Neural cell (in vitro differentiated cells): ENCODE data around the gene LRRC18.

Source experiments
- EZH2 ChIP-seq: fragments of 200-600, 300-800 bp; shearing (Covaris generic), sonication (generic); IDR thresholded peaks from 2 replicates; pipeline ENCODE4 v1.6.1; 2014; ENCODE audit warnings: antibody characterized with exemption, low read length, borderline replicate concordance, mild to moderate bottlenecking; ENCODE audit not compliant: insufficient read depth, poor library complexity, severe bottlenecking
- POLR2AphosphoS5 ChIP-seq: IDR thresholded peaks from 2 replicates; pipeline ENCODE4 v1.6.1; 2012
- RAD21 ChIP-seq: fragments of 450-650 bp; conservative IDR thresholded peaks from 2 replicates; pipeline ENCODE4 v1.6.1; 2014; ENCODE audit warnings: antibody characterized with exemption, mild to moderate bottlenecking, moderate library complexity
- TF ChIP-seq, protein P1 (sequence below): fragments of 450-650 bp; IDR thresholded peaks from 2 replicates; pipeline ENCODE4 v1.5.1; 2014; ENCODE audit warnings: antibody characterized with exemption, mild to moderate bottlenecking, moderate library complexity; ENCODE audit not compliant: poor library complexity, severe bottlenecking

- TF ChIP-seq POLR2AphosphoS5 (no peak), EZH2 (no peak), RAD21 (no peak)
- TF ChIP-seq, protein P1, sequence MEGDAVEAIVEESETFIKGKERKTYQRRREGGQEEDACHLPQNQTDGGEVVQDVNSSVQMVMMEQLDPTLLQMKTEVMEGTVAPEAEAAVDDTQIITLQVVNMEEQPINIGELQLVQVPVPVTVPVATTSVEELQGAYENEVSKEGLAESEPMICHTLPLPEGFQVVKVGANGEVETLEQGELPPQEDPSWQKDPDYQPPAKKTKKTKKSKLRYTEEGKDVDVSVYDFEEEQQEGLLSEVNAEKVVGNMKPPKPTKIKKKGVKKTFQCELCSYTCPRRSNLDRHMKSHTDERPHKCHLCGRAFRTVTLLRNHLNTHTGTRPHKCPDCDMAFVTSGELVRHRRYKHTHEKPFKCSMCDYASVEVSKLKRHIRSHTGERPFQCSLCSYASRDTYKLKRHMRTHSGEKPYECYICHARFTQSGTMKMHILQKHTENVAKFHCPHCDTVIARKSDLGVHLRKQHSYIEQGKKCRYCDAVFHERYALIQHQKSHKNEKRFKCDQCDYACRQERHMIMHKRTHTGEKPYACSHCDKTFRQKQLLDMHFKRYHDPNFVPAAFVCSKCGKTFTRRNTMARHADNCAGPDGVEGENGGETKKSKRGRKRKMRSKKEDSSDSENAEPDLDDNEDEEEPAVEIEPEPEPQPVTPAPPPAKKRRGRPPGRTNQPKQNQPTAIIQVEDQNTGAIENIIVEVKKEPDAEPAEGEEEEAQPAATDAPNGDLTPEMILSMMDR: no peak
Observed at GRCh38 chr10:48947690-48948469, 8.2 kb upstream of the LRRC18 start.
